Neural cell (in vitro differentiated cells): Measurements from ENCODE around the gene PDGFB.

ENCODE experiments used
- CTCF ChIP-seq: fragments of 450-650 bp; IDR thresholded peaks from 2 replicates; pipeline ENCODE4 v1.5.1; 2014; ENCODE audit warnings: antibody characterized with exemption, mild to moderate bottlenecking, moderate library complexity; ENCODE audit not compliant: poor library complexity, severe bottlenecking
- EP300 ChIP-seq: fragments of 450-650 bp; conservative IDR thresholded peaks from 2 replicates; pipeline ENCODE4 v1.6.1; 2014; ENCODE audit warnings: antibody characterized with exemption, mild to moderate bottlenecking, moderate library complexity; ENCODE audit not compliant: poor library complexity, severe bottlenecking
- MXI1 ChIP-seq: fragments of 450-650 bp; conservative IDR thresholded peaks from 2 replicates; pipeline ENCODE4 v1.6.1; 2014; ENCODE audit warnings: antibody characterized with exemption, mild to moderate bottlenecking; ENCODE audit not compliant: poor library complexity, severe bottlenecking
- POLR2AphosphoS5 ChIP-seq: IDR thresholded peaks from 2 replicates; pipeline ENCODE4 v1.6.1; 2012

DNA sequence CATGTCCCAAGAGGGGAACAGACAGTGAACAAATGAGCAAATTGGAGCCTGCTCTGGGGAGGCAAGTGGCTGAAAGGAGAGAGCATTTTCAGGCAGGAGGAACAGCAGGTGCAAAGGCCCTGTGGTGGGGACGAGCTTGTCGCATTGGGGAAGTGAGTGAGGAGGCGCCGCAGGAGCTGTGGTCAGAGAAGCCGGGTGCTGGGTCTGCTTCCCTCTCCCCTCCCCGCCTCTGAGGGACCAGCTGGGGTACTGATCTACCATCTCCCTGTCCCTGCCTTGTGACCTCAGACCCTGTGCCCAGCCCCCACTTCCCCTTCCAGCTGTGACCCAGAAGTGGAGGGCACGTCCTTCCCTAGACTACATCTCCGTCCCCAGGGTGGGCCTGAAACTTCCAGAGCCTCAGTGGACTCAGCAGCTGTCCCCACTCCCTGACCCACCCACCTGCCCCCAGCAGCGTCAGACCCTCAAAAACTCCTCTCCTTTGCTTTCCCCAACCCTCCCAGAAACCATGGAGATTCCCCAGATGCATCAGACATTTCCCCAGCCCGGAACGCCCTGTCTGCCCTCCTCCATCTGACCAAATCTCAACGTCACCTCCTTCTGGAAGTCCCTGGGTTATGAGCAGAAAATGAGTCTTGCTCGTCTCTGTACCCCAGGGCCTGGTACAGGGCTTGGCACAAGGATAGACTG lies 19.7 kb upstream of the PDGFB start:
- TF ChIP-seq CTCF (no peak), MXI1 (no peak), POLR2AphosphoS5 (no peak), EP300 (no peak)
